IMR-90 (cell line): Measurements from ENCODE around the gene GDPD3. TPM values are rescaled to one million over a fixed set of nuclear protein-coding genes. Genes with fewer than 3 reads are reported as not detected.
A peak's percentile ranks its signal among the peaks of the same experiment; 100 is the strongest.

Source experiments
- ATAC-seq: fragments of 200-7000 bp; cut with Tn5 transposase; 2 replicates; pipeline ENCODE4 v1.9.1; 2020; ENCODE audit warnings: low read depth, mild to moderate bottlenecking, moderate library complexity
- BruUV-seq: library from RNA; stranded (reverse); fragments of 400-500 nt; replicated peaks from 2 replicates; lab custom pipeline; 2021; lab: Mats Ljungman, UMichigan
- CTCF ChIA-PET: fragments of 300-600 bp; formaldehyde crosslinking; extraction: SDS; loops from one replicate; lab custom pipeline; 2021; ENCODE audit warnings: antibody characterized with exemption; lab: Yijun Ruan, JAX
- POLR2A ChIA-PET: fragments of 300-600 bp; sonication (Branson Sonifier 250); formaldehyde crosslinking; loops from one replicate; lab custom pipeline; 2022; ENCODE audit warnings: antibody characterized with exemption; ENCODE audit not compliant: unreplicated experiment; lab: Charles Lee
- DNase-seq: peaks from one replicate; pipeline ENCODE4 v3.0.0; 2013
- H2AFZ ChIP-seq: replicated peaks from 2 replicates; pipeline ENCODE3; 2013; ENCODE audit warnings: low read length, mild to moderate bottlenecking; ENCODE audit not compliant: poor library complexity
- H2AK5ac ChIP-seq: 2 replicates; pipeline ENCODE4 v1.6.1; 2013; ENCODE audit warnings: low read depth, low read length, inconsistent platforms
- H2AK9ac ChIP-seq: replicated peaks from 2 replicates; pipeline ENCODE3; 2013; ENCODE audit warnings: mild to moderate bottlenecking, low read depth, low read length, moderate library complexity; ENCODE audit not compliant: poor library complexity
- H2BK120ac ChIP-seq: 2 replicates; pipeline ENCODE4 v1.6.1; 2013; ENCODE audit warnings: low read depth, low read length, inconsistent platforms
- H2BK15ac ChIP-seq: 3 replicates; pipeline ENCODE4 v1.6.1; 2013; ENCODE audit warnings: low read depth, low read length, inconsistent platforms
- H2BK20ac ChIP-seq: 2 replicates; pipeline ENCODE4 v1.6.1; 2013; ENCODE audit warnings: low read depth, mild to moderate bottlenecking, inconsistent platforms, low read length, moderate library complexity
- H2BK5ac ChIP-seq: 2 replicates; pipeline ENCODE4 v1.6.1; 2013; ENCODE audit warnings: mild to moderate bottlenecking, low read depth, low read length, inconsistent platforms; ENCODE audit not compliant: poor library complexity, severe bottlenecking
- H3K14ac ChIP-seq: replicated peaks from 2 replicates; pipeline ENCODE4 v1.6.1; 2013; ENCODE audit warnings: low read depth, low read length, inconsistent platforms
- H3K18ac ChIP-seq: 2 replicates; pipeline ENCODE4 v1.6.1; 2013; ENCODE audit warnings: low read depth, low read length, control low read depth
- H3K23ac ChIP-seq: 2 replicates; pipeline ENCODE4 v1.6.1; 2013; ENCODE audit warnings: low read depth, low read length, inconsistent platforms
- H3K27ac ChIP-seq: 2 replicates; pipeline ENCODE4 v1.5.1; 2013; ENCODE audit warnings: mild to moderate bottlenecking, control low read depth, low read length; ENCODE audit not compliant: insufficient read depth
- H3K27me3 ChIP-seq: 2 replicates; pipeline ENCODE4 v1.6.1; 2013; ENCODE audit warnings: low read length; ENCODE audit not compliant: control insufficient read depth, insufficient read depth
- H3K36me3 ChIP-seq: 2 replicates; pipeline ENCODE4 v1.6.1; 2013; ENCODE audit warnings: low read length, mixed read lengths; ENCODE audit not compliant: control insufficient read depth, insufficient read depth
- H3K4ac ChIP-seq: 2 replicates; pipeline ENCODE4 v1.6.1; 2013; ENCODE audit warnings: low read depth, low read length, inconsistent platforms
- H3K4me1 ChIP-seq: 2 replicates; pipeline ENCODE4 v1.6.1; 2013; ENCODE audit warnings: low read length, mixed read lengths; ENCODE audit not compliant: control insufficient read depth, insufficient read depth
- H3K4me2 ChIP-seq: 2 replicates; pipeline ENCODE4 v1.6.1; 2013; ENCODE audit warnings: low read depth, mild to moderate bottlenecking, control low read depth, low read length, moderate library complexity
- H3K4me3 ChIP-seq: 2 replicates; pipeline ENCODE4 v1.5.1; 2013; ENCODE audit warnings: low read depth, mild to moderate bottlenecking, control low read depth, low read length, moderate library complexity; ENCODE audit not compliant: insufficient read depth
- H3K56ac ChIP-seq: 2 replicates; pipeline ENCODE4 v1.6.1; 2013; ENCODE audit warnings: low read length, inconsistent platforms; ENCODE audit not compliant: insufficient read depth; ENCODE audit errors: extremely low read depth
- H3K79me1 ChIP-seq, 2 experiments: 2 replicates each; pipeline ENCODE4 v1.6.1; 2013; ENCODE audit warnings: low read length in 2 of 2, inconsistent platforms in 1 of 2, low read depth in 1 of 2
- H3K9ac ChIP-seq: 2 replicates; pipeline ENCODE4 v1.6.1; 2013; ENCODE audit warnings: low read depth, low read length, control low read depth
- H3K9me1 ChIP-seq: 2 replicates; pipeline ENCODE4 v1.6.1; 2013; ENCODE audit warnings: low read length, inconsistent platforms; ENCODE audit not compliant: insufficient read depth
- H3K9me3 ChIP-seq: 2 replicates; pipeline ENCODE4 v1.6.1; 2013; ENCODE audit warnings: low read length; ENCODE audit not compliant: control insufficient read depth, insufficient read depth
- H4K20me1 ChIP-seq: 2 replicates; pipeline ENCODE4 v1.6.1; 2013; ENCODE audit warnings: low read length, inconsistent platforms; ENCODE audit not compliant: insufficient read depth
- H4K5ac ChIP-seq: 2 replicates; pipeline ENCODE4 v1.6.1; 2013; ENCODE audit warnings: mild to moderate bottlenecking, low read depth, low read length, control low read depth
- H4K8ac ChIP-seq, 2 experiments: 2 replicates each; pipeline ENCODE4 v1.6.1; 2013; ENCODE audit warnings: low read depth in 2 of 2, low read length in 2 of 2, control low read depth in 1 of 2, inconsistent platforms in 1 of 2
- H4K91ac ChIP-seq: 2 replicates; pipeline ENCODE4 v1.6.1; 2013; ENCODE audit warnings: low read depth, low read length, inconsistent platforms; ENCODE audit not compliant: insufficient read depth
- CTCF ChIP-seq: conservative IDR thresholded peaks from 2 replicates; pipeline ENCODE4 v1.5.1; 2012; ENCODE audit warnings: mild to moderate bottlenecking, low read depth, low read length, improper control_type of control experiment
- RCOR1 ChIP-seq: IDR thresholded peaks from 2 replicates; pipeline ENCODE4 v1.6.1; 2012; ENCODE audit warnings: mild to moderate bottlenecking, low read length, improper control_type of control experiment; ENCODE audit not compliant: insufficient replicate concordance
- WGBS, 2 experiments: methylation state at CpG; one replicate each; pipeline versions ENCODE4 v1.1.5 to v1.1.7; 2013; ENCODE audit warnings: missing lambda C conversion rate in 2 of 2; ENCODE audit not compliant: insufficient read length in 1 of 2; ENCODE audit errors: extremely low coverage in 2 of 2; 5-methylcytosine and 5-hydroxymethylcytosine counted together
- dilution Hi-C: fragments of 300-500 bp; cut with HindIII; formaldehyde crosslinking; loops from one replicate; pipeline ENCODE4 v1.14.3; 2018; ENCODE audit warnings: low sequenced_read_pairs; ENCODE audit not compliant: unreplicated experiment
- in situ Hi-C: fragments of 300-500 bp; cut with MboI; formaldehyde crosslinking; loops from 3 replicates; pipeline ENCODE4 v1.14.3; 2019; ENCODE audit warnings: low sequenced_read_pairs, inconsistent platforms, mixed read lengths
- intact Hi-C: fragments of 100-400 bp; cut with micrococcal nuclease; formaldehyde crosslinking; loops from 2 replicates; pipeline ENCODE4 v1.10.0; 2022
- polyA plus RNA-seq, 3 experiments: library from polyadenylated mRNA; depleted of rRNA; stranded (reverse); fragments of >200 nt; gene quantifications; 2 replicates each; pipeline ENCODE4 v1.2.3, GENCODE V29; 2012; ENCODE audit warnings: low replicate concordance in 1 of 3
- total RNA-seq: library from RNA; depleted of rRNA; stranded (reverse); fragments of >200 nt; gene quantifications from 2 replicates; pipeline ENCODE4 v1.2.3, GENCODE V29; 2012; rRNA removed

Gene GDPD3
- total and polyA plus RNA-seq, 2 of the 4 experiments (the other 2 are of a cell fraction): under 0.01 to 19.5 TPM

GRCh38 chr16:30054959-30055553 lies 58.3 kb downstream of the GDPD3 start:
- H3K79me1 ChIP-seq: peaks cover 6 to 42% of the 10 kb centered on the region in 2 experiments; a peak in 2 of 4 replicates
- H3K4me3 ChIP-seq: no peak overlapping the region
- H4K5ac ChIP-seq: no peak overlapping the region
- peak overlapping the region; percentile 79 for H2AK9ac ChIP-seq
- no peak overlapping the region for H3K4ac ChIP-seq
- BruUV-seq: no TSS peak
- H3K56ac ChIP-seq: no peak overlapping the region
- H3K9ac ChIP-seq: no peak overlapping the region
- no peak overlapping the region for H3K23ac ChIP-seq
- H2BK5ac ChIP-seq: no peak overlapping the region
- peak overlapping the region; percentile 49 for H2AFZ ChIP-seq
- CTCF ChIA-PET: interaction anchor here (1.0 to 1.6 kb wide), 3 partner anchors 9 to 12 kb away, joined by 3 to 7 read pairs (median 3); partner anchors contain the start of gene ALDOA
- no peak overlapping the region for H3K18ac ChIP-seq
- in situ Hi-C loops: no loop called here
- H3K4me2 ChIP-seq: no peak overlapping the region
- WGBS, 2 experiments: 39% methylated on average over 4 of the region's 10 CpGs; no CpG with 5 or more reads in 1 of the 2 experiments
- H4K20me1 ChIP-seq: no peaks in the 10 kb centered on the region; the same call in 1 of the 2 replicates
- H3K36me3 ChIP-seq: peaks cover 2% of the 10 kb centered on the region; the same call in 1 of the 2 replicates
- no peak for DNase-seq
- H3K14ac ChIP-seq: 0 out of 2 replicates have a peak overlapping the region, but pooled peaks have one; percentile 71
- H2BK20ac ChIP-seq: 0 out of 2 replicates have a peak overlapping the region, but pooled peaks have one; percentile 36
- no peak overlapping the region for H2BK15ac ChIP-seq
- intact Hi-C loops: no loop called here
- peak overlapping the region; percentile 95; the same call in 1 of the 2 replicates for H2AK5ac ChIP-seq
- no peak overlapping the region for H3K27ac ChIP-seq
- TF ChIP-seq RCOR1 (no peak), CTCF (peak; percentile 35)
- dilution Hi-C loops: no loop called here
- POLR2A ChIA-PET: interaction anchor here (1.0 kb wide), 1 partner anchor 10 kb away, joined by 6 read pairs; the partner anchor contains the start of gene ALDOA
- H4K8ac ChIP-seq: peak overlapping the region in 1 of 2 experiments; percentile 27; a peak in 1 of 4 replicates
- H3K27me3 ChIP-seq: no peaks in the 10 kb centered on the region
- no peak for ATAC-seq
- no peak overlapping the region for H4K91ac ChIP-seq
- H3K9me3 ChIP-seq: no peaks in the 10 kb centered on the region
- peaks cover 7% of the 10 kb centered on the region for H3K4me1 ChIP-seq
- H3K9me1 ChIP-seq: peaks cover 14% of the 10 kb centered on the region
- peak overlapping the region; percentile 1; the same call in 1 of the 2 replicates for H2BK120ac ChIP-seq

Other genes with a start within 250 kb of the GDPD3 start
- 0.72 and 0.83 TPM in 2 replicates for gene SEZ6L2, start 214.0 kb downstream of the GDPD3 start, total RNA-seq
- gene SEZ6L2, start 214.0 kb downstream of the GDPD3 start, polyA plus RNA-seq (2012; rRNA removed): 10.0 and 10.5 TPM in 2 replicates
- gene ASPHD1, start 213.0 kb downstream of the GDPD3 start, total RNA-seq: 4.1 and 4.2 TPM in 2 replicates
- gene ASPHD1, start 213.0 kb downstream of the GDPD3 start, polyA plus RNA-seq (2012; rRNA removed): 14.5 and 15.7 TPM in 2 replicates
- 3.1 and 4.1 TPM in 2 replicates for gene KCTD13, start 187.3 kb downstream of the GDPD3 start, total RNA-seq
- gene KCTD13, start 187.3 kb downstream of the GDPD3 start, polyA plus RNA-seq (2012; rRNA removed): 20.7 and 22.2 TPM in 2 replicates
- 44.2 and 47.0 TPM in 2 replicates for gene TMEM219, start 151.5 kb downstream of the GDPD3 start, total RNA-seq
- gene TMEM219, start 151.5 kb downstream of the GDPD3 start, polyA plus RNA-seq (2012; rRNA removed): 94.3 and 95.3 TPM in 2 replicates
- gene TAOK2, start 139.7 kb downstream of the GDPD3 start, total RNA-seq: 31.7 and 32.8 TPM in 2 replicates
- 23.0 and 26.4 TPM in 2 replicates for gene TAOK2, start 139.7 kb downstream of the GDPD3 start, polyA plus RNA-seq (2012; rRNA removed)
- gene HIRIP3, start 117.9 kb downstream of the GDPD3 start, total RNA-seq: 5.0 and 5.8 TPM in 2 replicates
- gene HIRIP3, start 117.9 kb downstream of the GDPD3 start, polyA plus RNA-seq (2012; rRNA removed): 10.5 and 13.7 TPM in 2 replicates
- gene INO80E, start 117.3 kb downstream of the GDPD3 start, total RNA-seq: 42.1 and 42.8 TPM in 2 replicates
- gene INO80E, start 117.3 kb downstream of the GDPD3 start, polyA plus RNA-seq (2012; rRNA removed): 40.9 and 46.5 TPM in 2 replicates
- under 0.01 TPM in 1 of 2 replicates, not detected in the other for gene DOC2A, start 102.5 kb downstream of the GDPD3 start, total RNA-seq
- gene DOC2A, start 102.5 kb downstream of the GDPD3 start, polyA plus RNA-seq (2012; rRNA removed): 0.48 and 0.50 TPM in 2 replicates
- not detected in 2 replicates for gene C16orf92, start 90.3 kb downstream of the GDPD3 start, total RNA-seq
- not detected in 2 replicates for gene C16orf92, start 90.3 kb downstream of the GDPD3 start, polyA plus RNA-seq (2012; rRNA removed)
- gene TLCD3B, start 82.3 kb downstream of the GDPD3 start, total RNA-seq: not detected in 2 replicates
- 0.14 and 0.19 TPM in 2 replicates for gene TLCD3B, start 82.3 kb downstream of the GDPD3 start, polyA plus RNA-seq (2012; rRNA removed)
- gene ALDOA, start 47.8 kb downstream of the GDPD3 start, total RNA-seq: 1,576 and 1,697 TPM in 2 replicates
- 1,990 and 2,139 TPM in 2 replicates for gene ALDOA, start 47.8 kb downstream of the GDPD3 start, polyA plus RNA-seq (2012; rRNA removed)
- gene PPP4C, start 37.5 kb downstream of the GDPD3 start, total RNA-seq: 209 and 222 TPM in 2 replicates
- 200 and 202 TPM in 2 replicates for gene PPP4C, start 37.5 kb downstream of the GDPD3 start, polyA plus RNA-seq (2012; rRNA removed)
- not detected in 2 replicates for gene TBX6, start 21.6 kb downstream of the GDPD3 start, total RNA-seq
- 0.06 and 0.10 TPM in 2 replicates for gene TBX6, start 21.6 kb downstream of the GDPD3 start, polyA plus RNA-seq (2012; rRNA removed)
- gene YPEL3, start 17.3 kb downstream of the GDPD3 start, total RNA-seq: 1.1 and 3.1 TPM in 2 replicates
- gene YPEL3, start 17.3 kb downstream of the GDPD3 start, polyA plus RNA-seq (2012; rRNA removed): 25.6 and 33.3 TPM in 2 replicates
- gene MAPK3, start 9.7 kb upstream of the GDPD3 start, total RNA-seq: 22.5 and 30.8 TPM in 2 replicates
- gene MAPK3, start 9.7 kb upstream of the GDPD3 start, polyA plus RNA-seq (2012; rRNA removed): 137 and 150 TPM in 2 replicates
- gene CORO1A, start 70.1 kb upstream of the GDPD3 start, total RNA-seq: 6.4 and 7.2 TPM in 2 replicates
- gene CORO1A, start 70.1 kb upstream of the GDPD3 start, polyA plus RNA-seq (2012; rRNA removed): 13.2 and 16.7 TPM in 2 replicates
- 301 and 407 TPM in 2 replicates for gene BOLA2B, start 80.1 kb upstream of the GDPD3 start, total RNA-seq
- 90.1 and 121 TPM in 2 replicates for gene BOLA2B, start 80.1 kb upstream of the GDPD3 start, polyA plus RNA-seq (2012; rRNA removed)
- 8.4 and 11.4 TPM in 2 replicates for gene SLX1A, start 80.3 kb upstream of the GDPD3 start, total RNA-seq
- 35.1 and 44.4 TPM in 2 replicates for gene SLX1A, start 80.3 kb upstream of the GDPD3 start, polyA plus RNA-seq (2012; rRNA removed)
- 0.18 and 1.1 TPM in 2 replicates for gene SULT1A3, start 85.7 kb upstream of the GDPD3 start, total RNA-seq
- gene SULT1A3, start 85.7 kb upstream of the GDPD3 start, polyA plus RNA-seq (2012; rRNA removed): 12.8 and 17.2 TPM in 2 replicates
- gene NPIPB13, start 134.9 kb upstream of the GDPD3 start, total RNA-seq: 0.28 and 0.54 TPM in 2 replicates
- 4.4 and 4.5 TPM in 2 replicates for gene NPIPB13, start 134.9 kb upstream of the GDPD3 start, polyA plus RNA-seq (2012; rRNA removed)
- 29.6 and 34.4 TPM in 2 replicates for gene CD2BP2, start 241.8 kb upstream of the GDPD3 start, total RNA-seq
- gene CD2BP2, start 241.8 kb upstream of the GDPD3 start, polyA plus RNA-seq (2012; rRNA removed): 41.1 and 44.0 TPM in 2 replicates